C4-2B (cell line): ENCODE results near the gene HIVEP3.

Source experiments
- ZFX ChIP-seq: fragments of 450-650 bp; IDR thresholded peaks from 2 replicates; pipeline ENCODE4 v1.6.1; 2017
- TF ChIP-seq, protein P1 (sequence below): fragments of 450-650 bp; conservative IDR thresholded peaks from 2 replicates; pipeline ENCODE4 v1.5.1; 2017; ENCODE audit warnings: mild to moderate bottlenecking

DNA sequence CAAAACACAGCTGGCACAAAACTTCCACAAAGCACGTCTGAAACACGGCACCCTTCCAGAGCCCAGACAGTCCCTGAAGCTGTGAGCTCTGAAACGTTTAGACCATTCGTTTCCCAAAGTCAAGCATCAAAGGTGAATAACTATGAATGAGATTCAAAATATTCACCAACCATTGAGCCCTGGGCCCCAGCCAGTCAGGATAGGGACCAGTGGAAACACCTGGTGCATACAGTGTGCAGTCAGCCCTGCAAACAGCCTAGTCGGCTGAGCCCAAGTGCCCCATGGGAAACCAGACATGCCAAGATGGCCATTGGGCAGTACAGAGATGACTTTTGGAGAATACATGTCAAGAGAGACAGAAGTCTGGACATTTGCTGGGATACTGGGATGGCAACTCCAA is 343.9 kb downstream of the HIVEP3 start:
- TF ChIP-seq, protein P1, sequence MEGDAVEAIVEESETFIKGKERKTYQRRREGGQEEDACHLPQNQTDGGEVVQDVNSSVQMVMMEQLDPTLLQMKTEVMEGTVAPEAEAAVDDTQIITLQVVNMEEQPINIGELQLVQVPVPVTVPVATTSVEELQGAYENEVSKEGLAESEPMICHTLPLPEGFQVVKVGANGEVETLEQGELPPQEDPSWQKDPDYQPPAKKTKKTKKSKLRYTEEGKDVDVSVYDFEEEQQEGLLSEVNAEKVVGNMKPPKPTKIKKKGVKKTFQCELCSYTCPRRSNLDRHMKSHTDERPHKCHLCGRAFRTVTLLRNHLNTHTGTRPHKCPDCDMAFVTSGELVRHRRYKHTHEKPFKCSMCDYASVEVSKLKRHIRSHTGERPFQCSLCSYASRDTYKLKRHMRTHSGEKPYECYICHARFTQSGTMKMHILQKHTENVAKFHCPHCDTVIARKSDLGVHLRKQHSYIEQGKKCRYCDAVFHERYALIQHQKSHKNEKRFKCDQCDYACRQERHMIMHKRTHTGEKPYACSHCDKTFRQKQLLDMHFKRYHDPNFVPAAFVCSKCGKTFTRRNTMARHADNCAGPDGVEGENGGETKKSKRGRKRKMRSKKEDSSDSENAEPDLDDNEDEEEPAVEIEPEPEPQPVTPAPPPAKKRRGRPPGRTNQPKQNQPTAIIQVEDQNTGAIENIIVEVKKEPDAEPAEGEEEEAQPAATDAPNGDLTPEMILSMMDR = no peak
- TF ChIP-seq ZFX = no peak
